Heart right ventricle (tissue), 16 donors: ENCODE data around the gene MIX23. TPM values are rescaled to one million over a fixed set of nuclear protein-coding genes. Genes with fewer than 3 reads are reported as not detected.

Source experiments
- ATAC-seq, 8 donors: fragments of 200-7000 bp; cut with Tn5 transposase; one replicate each; pipeline ENCODE4 v1.9.1; 2020; ENCODE audit warnings: mild to moderate bottlenecking in 8 of 8, moderate library complexity in 8 of 8, moderate number of reproducible peaks in 1 of 8
- DNase-seq, 2 donors: peaks; one replicate each; pipeline ENCODE4 v3.0.0-alpha.2; 2020
- H3K27ac ChIP-seq, 10 donors: fragments of 200-600 bp; sonication (generic) in 2 of 10; one replicate each; pipeline versions ENCODE4 v1.5.0 to v1.8.0; 2020 to 2022; ENCODE audit warnings: mild to moderate bottlenecking in 3 of 10
- H3K27me3 ChIP-seq, 7 donors: fragments of 200-600 bp; one replicate each; pipeline ENCODE4 v1.8.0; 2021 to 2022; ENCODE audit warnings: mild to moderate bottlenecking in 2 of 7
- H3K36me3 ChIP-seq, 9 donors: fragments of 200-600 bp; sonication (generic) in 1 of 9; one replicate each; pipeline versions ENCODE4 v1.5.0 to v1.8.0; 2020 to 2022; ENCODE audit warnings: mild to moderate bottlenecking in 2 of 9
- H3K4me1 ChIP-seq, 9 donors: fragments of 200-600 bp; sonication (generic) in 1 of 9; one replicate each; pipeline versions ENCODE4 v1.5.0 to v1.8.0; 2020 to 2022; ENCODE audit warnings: mild to moderate bottlenecking in 4 of 9
- H3K4me3 ChIP-seq, 10 donors: fragments of 200-600 bp; sonication (generic) in 2 of 10; one replicate each; pipeline versions ENCODE4 v1.5.0 to v1.8.0; 2020 to 2022; ENCODE audit warnings: mild to moderate bottlenecking in 7 of 10, moderate library complexity in 2 of 10
- H3K9me3 ChIP-seq, 11 donors: fragments of 200-600 bp in 10 of 11; sonication (generic) in 2 of 11; one replicate each; pipeline versions ENCODE4 v1.5.0 to v1.8.0; 2013 to 2022; ENCODE audit warnings: mild to moderate bottlenecking in 2 of 11, control low read depth in 1 of 11, moderate library complexity in 1 of 11
- WGBS, 2 donors: extraction: QIAGEN DNeasy Blood & Tissue Kit; methylation state at CpG; one replicate each; pipeline ENCODE4 v1.1.7; 2013; ENCODE audit warnings: inconsistent platforms in 1 of 2; 5-methylcytosine and 5-hydroxymethylcytosine counted together
- intact Hi-C, 10 donors: fragments of 100-400 bp; cut with DNase I; formaldehyde crosslinking; loops; one replicate each; pipeline versions ENCODE4 v1.11.1 to v1.14.2; 2022
- polyA plus RNA-seq, 2 donors: library from polyadenylated mRNA; stranded (reverse); fragments of 200-250 nt; gene quantifications; one replicate each; pipeline ENCODE4 v1.2.3, GENCODE V29; 2013
- total RNA-seq, 10 donors: library from RNA; stranded (reverse); fragmentation: NEBNext Ultra II Directional in 3 of 10; extraction: Animal tissue kit (Norgen Biotek cat#: 25700) in 3 of 10; gene quantifications; one replicate each; pipeline versions ENCODE4 v1.2.1 to v1.2.4, GENCODE V29; 2021 to 2023
- TF ChIP-seq, protein P1 (sequence below), 9 donors: fragments of 200-600 bp; sonication (generic) in 2 of 9; IDR thresholded peaks; one replicate each; pipeline versions ENCODE4 v1.5.0 to v1.8.0; 2021 to 2022; ENCODE audit warnings: antibody characterized with exemption in 9 of 9, mild to moderate bottlenecking in 5 of 9, moderate library complexity in 1 of 9
- donor health status: Arrhythmogenic right ventricular cardiomyopathy.
- donor health status: ischemic (EF 13 %, LVEDD 7.1; RV severe dilation, severe dysfunction).
- donor health status: healthy with polysubstance abuse.
- donor health status: DM: no; HTN: yes; CAD: no.
- donor health status: DM: no; HTN: no; CAD: no.
- donor health status: ischemic (EF 25% LVEDD 6.9; RV normal size, moderate dysfunction).
- donor health status: ischemic (EF 25% LVEDD 5.7; RV mildly dilated, moderate dysfunction).
- donor health status: healthy.
- donor health status: DM: yes; HTN: yes; CAD: no.
- donor health status: Ischemic cardiomyopathy.
- donor health status: ischemic (EF 35%, LVEDD 5.7; RV mildly dilated, moderate dysfunction).
- donor health status: nonischemic (EF 11% LVEDD 7.7; RV severe dilation, severe dysfunction).
- donor health status: DM: yes; HTN: yes; CAD: no.
- donor health status: PGD.
- donor health status: ischemic (EF 29% LVEDD 5.4; RV normal size, mild dysfunction).
- donor health status: nonischemic (EF 23%, LVEDD 6.1; RV moderate dilation, normal function).

The MIX23 gene
- total and polyA plus RNA-seq, 12 donors = 23.8 to 58.4 (median 30.1) TPM

DNA sequence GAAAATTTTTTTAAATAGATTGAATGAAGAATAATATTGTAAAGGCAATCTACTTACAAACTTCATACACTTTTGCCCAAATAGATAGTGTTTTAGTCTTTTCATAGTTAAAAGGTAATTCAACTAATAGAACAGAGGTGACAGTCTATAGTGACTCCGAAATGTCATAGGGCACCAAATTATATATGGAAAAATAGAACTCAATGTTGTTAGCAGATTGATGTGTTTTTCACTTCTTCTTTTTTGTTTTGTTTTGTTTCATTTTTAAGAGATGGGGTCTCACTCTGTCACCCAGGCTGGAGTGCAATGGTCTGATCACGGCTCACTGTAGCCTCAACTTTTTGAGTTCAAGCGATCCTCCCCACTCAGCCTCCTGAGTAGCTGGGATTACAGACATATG is 57.3 kb downstream of the MIX23 start:
- H3K4me3 ChIP-seq = peak overlapping the region in 1 of 10 donors; percentile 44
- peaks cover 0 to 5% (median 0%) of the 10 kb centered on the region in 9 donors for H3K4me1 ChIP-seq
- peaks cover 0 to under 1% (median 0%) of the 10 kb centered on the region in 11 donors for H3K9me3 ChIP-seq
- intact Hi-C loops = no loop called here
- ATAC-seq = no peak
- H3K27me3 ChIP-seq = peaks cover 0 to 4% (median 0%) of the 10 kb centered on the region in 7 donors
- H3K27ac ChIP-seq = peak overlapping the region in 1 of 10 donors; percentile 3
- DNase-seq = no peak
- no peaks in the 10 kb centered on the region for H3K36me3 ChIP-seq
- TF ChIP-seq, protein P1, sequence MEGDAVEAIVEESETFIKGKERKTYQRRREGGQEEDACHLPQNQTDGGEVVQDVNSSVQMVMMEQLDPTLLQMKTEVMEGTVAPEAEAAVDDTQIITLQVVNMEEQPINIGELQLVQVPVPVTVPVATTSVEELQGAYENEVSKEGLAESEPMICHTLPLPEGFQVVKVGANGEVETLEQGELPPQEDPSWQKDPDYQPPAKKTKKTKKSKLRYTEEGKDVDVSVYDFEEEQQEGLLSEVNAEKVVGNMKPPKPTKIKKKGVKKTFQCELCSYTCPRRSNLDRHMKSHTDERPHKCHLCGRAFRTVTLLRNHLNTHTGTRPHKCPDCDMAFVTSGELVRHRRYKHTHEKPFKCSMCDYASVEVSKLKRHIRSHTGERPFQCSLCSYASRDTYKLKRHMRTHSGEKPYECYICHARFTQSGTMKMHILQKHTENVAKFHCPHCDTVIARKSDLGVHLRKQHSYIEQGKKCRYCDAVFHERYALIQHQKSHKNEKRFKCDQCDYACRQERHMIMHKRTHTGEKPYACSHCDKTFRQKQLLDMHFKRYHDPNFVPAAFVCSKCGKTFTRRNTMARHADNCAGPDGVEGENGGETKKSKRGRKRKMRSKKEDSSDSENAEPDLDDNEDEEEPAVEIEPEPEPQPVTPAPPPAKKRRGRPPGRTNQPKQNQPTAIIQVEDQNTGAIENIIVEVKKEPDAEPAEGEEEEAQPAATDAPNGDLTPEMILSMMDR (IDR thresholded peaks at IDR 0.05) = no peak
- WGBS, 2 donors = 92 to 95% methylated on average over 3 of the region's 3 CpGs

DNA sequence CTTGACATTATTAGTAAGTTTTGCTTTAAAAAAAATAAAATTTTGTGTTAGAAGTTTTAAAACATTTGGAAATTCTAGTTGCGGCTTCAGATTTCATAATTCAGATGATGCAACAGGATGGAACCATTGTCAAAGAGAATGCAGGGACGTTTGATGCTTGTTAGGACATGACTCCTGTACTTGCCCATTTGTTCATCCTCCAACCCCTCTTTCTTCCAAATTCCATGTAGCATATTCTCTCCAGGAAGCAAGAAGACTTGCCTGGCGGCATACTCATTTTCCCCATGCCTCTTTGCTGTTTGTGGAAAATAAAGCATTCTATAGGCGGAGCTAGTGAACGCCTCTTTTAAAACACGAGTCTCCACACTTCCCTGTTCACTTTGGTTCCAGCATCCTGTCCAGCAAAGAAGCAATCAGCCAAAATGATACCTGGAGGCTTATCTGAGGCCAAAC is 58.1 kb downstream of the MIX23 start, which contains the start of gene CSTA:
CSTA (plus strand) TSS at position 378 of the 453 bp plus-strand sequence; CDS start at position 423, 45 bp downstream.
- Histone ChIP-seq H3K4me3 (peak within 1 kb of the TSS in 3 of 10 donors; percentile 6 to 44 (median 13)), H3K27me3 (peaks cover 0 to 4% (median 0%) of the 10 kb centered on the region in 7 donors), H3K4me1 (peaks cover 0 to 5% (median 0%) of the 10 kb centered on the region in 9 donors), H3K36me3 (no peaks in the 10 kb centered on the region), H3K27ac (peak within 1 kb of the TSS in 1 of 10 donors; percentile 66), H3K9me3 (peaks cover 0 to 9% (median 3%) of the 10 kb centered on the region in 11 donors)
- ATAC-seq = no peak
- WGBS, 2 donors = 60 to 62% methylated on average over 6 of the region's 6 CpGs
- intact Hi-C loops = no loop called here
- TF ChIP-seq, protein P1 (IDR thresholded peaks at IDR 0.05) = no peak
- DNase-seq = no peak

DNA sequence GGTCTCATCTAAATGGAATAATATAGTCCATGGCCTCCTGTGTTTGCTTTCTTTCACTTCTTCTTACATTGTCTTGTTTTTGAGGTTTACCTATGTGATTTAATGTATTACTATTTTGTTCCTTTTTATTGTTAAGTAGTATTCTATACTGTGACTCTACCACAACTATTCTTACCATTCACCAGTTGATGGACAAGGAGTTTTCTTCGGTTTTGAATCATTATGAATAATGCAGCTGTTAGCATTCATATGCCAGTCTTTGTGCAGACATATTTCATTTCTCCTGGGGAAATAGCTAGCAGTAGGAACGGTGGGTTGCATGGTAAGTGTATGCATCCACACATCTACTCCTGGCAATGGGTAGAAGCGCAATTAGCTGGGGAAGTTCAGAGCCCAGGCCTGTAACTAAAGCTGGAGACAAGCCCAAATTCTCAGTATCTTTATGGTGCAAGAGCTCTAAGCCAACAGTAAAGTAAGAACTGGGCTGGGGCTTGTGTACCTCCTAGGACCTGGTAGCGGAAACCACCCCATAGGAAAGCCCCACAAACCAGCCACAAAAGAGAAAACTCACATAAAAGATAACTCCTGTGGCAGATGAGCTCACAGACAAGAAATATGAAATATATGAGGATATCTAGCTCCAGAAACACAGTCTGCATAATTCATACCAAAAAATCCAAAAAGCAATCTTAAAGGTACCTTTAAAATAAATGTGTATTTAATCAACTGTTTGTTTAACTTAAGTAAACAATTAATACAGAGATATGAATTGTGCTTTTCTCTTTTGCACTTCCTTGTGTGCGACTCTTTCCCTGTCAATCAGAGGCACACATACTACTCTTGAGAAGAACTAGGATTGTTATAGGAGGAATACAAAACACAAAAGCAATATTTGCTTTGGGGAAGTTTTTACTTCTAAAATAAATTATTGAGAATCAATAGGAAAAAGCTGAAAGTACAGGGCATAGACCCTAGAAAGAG is 60.6 kb downstream of the MIX23 start:
- no peak overlapping the region for H3K4me3 ChIP-seq
- WGBS, 2 donors = 79 to 80% methylated on average over 5 of the region's 5 CpGs
- intact Hi-C loops = no loop called here
- no peaks in the 10 kb centered on the region for H3K36me3 ChIP-seq
- peaks cover 0 to 21% (median 6%) of the 10 kb centered on the region in 11 donors for H3K9me3 ChIP-seq
- H3K27ac ChIP-seq = no peak overlapping the region
- ATAC-seq (no peak), DNase-seq (no peak)
- TF ChIP-seq, protein P1 (IDR thresholded peaks at IDR 0.05) = no peak
- H3K4me1 ChIP-seq = peaks cover 0 to 5% (median 0%) of the 10 kb centered on the region in 9 donors
- H3K27me3 ChIP-seq = peaks cover 0 to 4% (median 0%) of the 10 kb centered on the region in 7 donors

DNA sequence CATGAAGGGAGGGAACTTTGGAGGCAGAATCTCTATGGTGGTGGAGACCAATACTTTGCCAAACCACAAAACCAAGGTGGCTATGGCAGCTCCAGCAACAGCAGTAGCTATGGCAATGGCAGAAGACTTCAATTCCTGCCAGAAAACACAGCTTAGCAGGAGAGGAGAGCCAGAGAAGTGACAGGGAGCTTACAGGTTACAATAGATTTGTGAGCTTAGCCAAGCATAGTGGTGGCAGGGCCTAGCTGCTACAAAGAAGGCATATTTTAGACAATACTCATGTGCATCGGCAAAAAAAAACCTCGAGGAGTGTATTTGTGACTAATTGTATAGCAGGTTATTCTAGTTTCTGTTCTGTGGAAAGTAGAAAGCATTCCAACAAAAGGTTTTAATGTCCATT is 64.4 kb downstream of the MIX23 start:
- H3K9me3 ChIP-seq = peaks cover 0 to 21% (median 6%) of the 10 kb centered on the region in 11 donors
- intact Hi-C loops = no loop called here
- no peak for ATAC-seq
- 91 to 94% methylated on average over 2 of the region's 2 CpGs for WGBS, 2 donors
- H3K36me3 ChIP-seq = no peaks in the 10 kb centered on the region
- no peak for DNase-seq
- no peak overlapping the region for H3K27ac ChIP-seq
- no peaks in the 10 kb centered on the region for H3K4me1 ChIP-seq
- H3K4me3 ChIP-seq = no peak overlapping the region
- H3K27me3 ChIP-seq = peaks cover 0 to 19% (median 11%) of the 10 kb centered on the region in 7 donors
- TF ChIP-seq, protein P1 (IDR thresholded peaks at IDR 0.05) = no peak
